HepG2 (cell line): ENCODE data around the gene KTN1. TPM values are rescaled to one million over a fixed set of nuclear protein-coding genes. Genes with fewer than 3 reads are reported as not detected.
A peak's percentile ranks its signal among the peaks of the same experiment; 100 is the strongest.

Experiments
- ARNTL ChIP-seq: sonication (generic); formaldehyde crosslinking; IDR thresholded peaks from 2 replicates; pipeline ENCODE4 v1.4.0; 2020; ENCODE audit warnings: mild to moderate bottlenecking, missing genetic modification reagents
- ELF3 ChIP-seq: IDR thresholded peaks from 2 replicates; pipeline ENCODE4 v1.6.1; 2016; ENCODE audit warnings: missing genetic modification reagents, missing compliant biosample characterization
- FOXP1 ChIP-seq, 2 experiments: fragments of 450-650 bp in 1 of 2; IDR thresholded peaks; 2 replicates each; pipeline ENCODE4 v1.6.1; 2017 to 2018; ENCODE audit warnings: antibody characterized with exemption in 1 of 2
- IKZF1 ChIP-seq: fragments of 450-650 bp; IDR thresholded peaks from 2 replicates; pipeline ENCODE4 v1.7.1; 2016
- MAFK ChIP-seq, 2 experiments: IDR thresholded peaks in 1 of 2; conservative IDR thresholded peaks in 1 of 2; 2 replicates each; pipeline ENCODE4 v1.6.1; 2011; ENCODE audit warnings: improper control_type of control experiment in 2 of 2, low read length in 2 of 2
- NFKBIZ ChIP-seq: IDR thresholded peaks from 2 replicates; pipeline ENCODE4 v1.6.1; 2018; ENCODE audit warnings: missing genetic modification reagents, missing compliant biosample characterization
- NPAS2 ChIP-seq: sonication (generic); formaldehyde crosslinking; IDR thresholded peaks from 2 replicates; pipeline ENCODE4 v1.8.0; 2022; ENCODE audit warnings: mild to moderate bottlenecking, missing genetic modification reagents, borderline replicate concordance
- SRSF4 ChIP-seq: fragments of 200-400 bp; formaldehyde crosslinking; IDR thresholded peaks from one replicate; pipeline ENCODE4 v1.6.1; 2018; ENCODE audit warnings: mild to moderate bottlenecking, low read depth, low read length, moderate library complexity; ENCODE audit not compliant: poor library complexity, severe bottlenecking
- TMF1 ChIP-seq: sonication (generic); formaldehyde crosslinking; IDR thresholded peaks from 2 replicates; pipeline ENCODE4 v1.8.1; 2022; ENCODE audit warnings: low read depth, missing genetic modification reagents
- polyA plus RNA-seq, 8 experiments: library from polyadenylated mRNA; depleted of rRNA in 3 of 8; stranded (reverse) in 7 of 8; unstranded in 1 of 8; fragments of >200 nt; fragmentation: Illumina TruSeq in 4 of 8; extraction: Trizol in 4 of 8; gene quantifications; 2 replicates each; pipeline versions ENCODE4 v1.2.1 to v1.2.3, GENCODE V29; 2011 to 2016; ENCODE audit warnings: low read depth in 4 of 8, missing spikeins in 1 of 8, mixed read lengths in 1 of 8; ENCODE audit not compliant: insufficient read depth in 1 of 8
- total RNA-seq, 5 experiments: library from RNA; depleted of rRNA; stranded (reverse); fragments of >200 nt; fragmentation: Illumina TruSeq; extraction: Trizol; gene quantifications; 2 replicates each; pipeline ENCODE4 v1.2.3, GENCODE V29; 2016; ENCODE audit warnings: low read depth in 1 of 5
- TF ChIP-seq, protein P1 (sequence below): sonication (generic); formaldehyde crosslinking; IDR thresholded peaks from 2 replicates; pipeline ENCODE4 v1.8.0; 2022; ENCODE audit warnings: missing genetic modification reagents, mild to moderate bottlenecking, moderate library complexity, borderline replicate concordance
- TF ChIP-seq, protein P2 (sequence below), 2 experiments: sonication (generic) in 1 of 2; formaldehyde crosslinking in 1 of 2; IDR thresholded peaks; 2 replicates each; pipeline versions ENCODE4 v1.6.1 to v1.9.0; 2014 to 2022; ENCODE audit warnings: antibody characterized with exemption in 1 of 2, borderline replicate concordance in 1 of 2, inconsistent platforms in 1 of 2, low read depth in 1 of 2, missing genetic modification reagents in 1 of 2
- TF ChIP-seq, protein P3 (sequence below): sonication (generic); formaldehyde crosslinking; IDR thresholded peaks from 2 replicates; pipeline ENCODE4 v1.4.0; 2020; ENCODE audit warnings: missing genetic modification reagents, borderline replicate concordance
- TF ChIP-seq, protein P4 (sequence below): sonication (generic); formaldehyde crosslinking; IDR thresholded peaks from 2 replicates; pipeline ENCODE4 v1.9.0; 2021; ENCODE audit warnings: missing genetic modification reagents, borderline replicate concordance

Gene KTN1
- total and polyA plus RNA-seq, 2 of the 13 experiments (the other 11 are each of a cell fraction or from before 2014, with no cell fraction given), result 60.6 to 169 TPM

DNA sequence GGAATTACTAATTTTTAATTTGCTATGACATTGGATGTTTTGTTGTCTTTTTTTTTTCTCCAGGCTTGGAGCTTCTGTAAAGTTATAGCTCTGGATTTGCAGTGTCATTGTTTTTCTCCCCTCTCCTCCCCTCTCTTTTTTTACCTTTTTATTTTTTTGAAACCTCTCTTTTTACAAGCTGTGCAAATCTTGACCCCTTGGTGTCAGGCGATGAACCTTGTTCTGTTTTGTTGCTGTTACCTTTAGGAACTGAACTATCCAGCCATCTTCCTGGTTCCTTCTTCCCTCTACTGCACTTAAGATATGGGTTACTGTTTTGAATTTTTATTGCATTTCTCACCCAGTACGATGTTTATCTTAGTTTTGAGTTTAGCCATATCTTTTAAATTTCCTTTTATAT lies 13.7 kb downstream of the KTN1 start (continued):
- TF ChIP-seq, protein P1, sequence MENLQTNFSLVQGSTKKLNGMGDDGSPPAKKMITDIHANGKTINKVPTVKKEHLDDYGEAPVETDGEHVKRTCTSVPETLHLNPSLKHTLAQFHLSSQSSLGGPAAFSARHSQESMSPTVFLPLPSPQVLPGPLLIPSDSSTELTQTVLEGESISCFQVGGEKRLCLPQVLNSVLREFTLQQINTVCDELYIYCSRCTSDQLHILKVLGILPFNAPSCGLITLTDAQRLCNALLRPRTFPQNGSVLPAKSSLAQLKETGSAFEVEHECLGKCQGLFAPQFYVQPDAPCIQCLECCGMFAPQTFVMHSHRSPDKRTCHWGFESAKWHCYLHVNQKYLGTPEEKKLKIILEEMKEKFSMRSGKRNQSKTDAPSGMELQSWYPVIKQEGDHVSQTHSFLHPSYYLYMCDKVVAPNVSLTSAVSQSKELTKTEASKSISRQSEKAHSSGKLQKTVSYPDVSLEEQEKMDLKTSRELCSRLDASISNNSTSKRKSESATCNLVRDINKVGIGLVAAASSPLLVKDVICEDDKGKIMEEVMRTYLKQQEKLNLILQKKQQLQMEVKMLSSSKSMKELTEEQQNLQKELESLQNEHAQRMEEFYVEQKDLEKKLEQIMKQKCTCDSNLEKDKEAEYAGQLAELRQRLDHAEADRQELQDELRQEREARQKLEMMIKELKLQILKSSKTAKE, result no peak
- no peak for TF ChIP-seq FOXP1 (IDR thresholded peaks at IDR 0.05)
- TF ChIP-seq FOXP1 (CRISPR knock-in tag; IDR thresholded peaks at IDR 0.05), result 0 out of 2 replicates have a peak, but pooled peaks have one; percentile 14
- TF ChIP-seq IKZF1, result no peak
- no peak for TF ChIP-seq NFKBIZ (CRISPR knock-in tag)
- TF ChIP-seq MAFK (conservative IDR thresholded peaks at IDR 0.05 in 1 of 2, IDR thresholded peaks at IDR 0.05 in 1 of 2; ENCODE audit: low read length in 2 of 2), result peak; percentile 35 to 38; a peak in 3 of 4 replicates
- TF ChIP-seq, protein P2, sequence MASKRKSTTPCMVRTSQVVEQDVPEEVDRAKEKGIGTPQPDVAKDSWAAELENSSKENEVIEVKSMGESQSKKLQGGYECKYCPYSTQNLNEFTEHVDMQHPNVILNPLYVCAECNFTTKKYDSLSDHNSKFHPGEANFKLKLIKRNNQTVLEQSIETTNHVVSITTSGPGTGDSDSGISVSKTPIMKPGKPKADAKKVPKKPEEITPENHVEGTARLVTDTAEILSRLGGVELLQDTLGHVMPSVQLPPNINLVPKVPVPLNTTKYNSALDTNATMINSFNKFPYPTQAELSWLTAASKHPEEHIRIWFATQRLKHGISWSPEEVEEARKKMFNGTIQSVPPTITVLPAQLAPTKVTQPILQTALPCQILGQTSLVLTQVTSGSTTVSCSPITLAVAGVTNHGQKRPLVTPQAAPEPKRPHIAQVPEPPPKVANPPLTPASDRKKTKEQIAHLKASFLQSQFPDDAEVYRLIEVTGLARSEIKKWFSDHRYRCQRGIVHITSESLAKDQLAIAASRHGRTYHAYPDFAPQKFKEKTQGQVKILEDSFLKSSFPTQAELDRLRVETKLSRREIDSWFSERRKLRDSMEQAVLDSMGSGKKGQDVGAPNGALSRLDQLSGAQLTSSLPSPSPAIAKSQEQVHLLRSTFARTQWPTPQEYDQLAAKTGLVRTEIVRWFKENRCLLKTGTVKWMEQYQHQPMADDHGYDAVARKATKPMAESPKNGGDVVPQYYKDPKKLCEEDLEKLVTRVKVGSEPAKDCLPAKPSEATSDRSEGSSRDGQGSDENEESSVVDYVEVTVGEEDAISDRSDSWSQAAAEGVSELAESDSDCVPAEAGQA (IDR thresholded peaks at IDR 0.05; ENCODE audit: low read depth), result no peak
- TF ChIP-seq, protein P2 (CRISPR knock-in tag; IDR thresholded peaks at IDR 0.05; ENCODE audit: borderline replicate concordance), result no peak
- TF ChIP-seq, protein P3, sequence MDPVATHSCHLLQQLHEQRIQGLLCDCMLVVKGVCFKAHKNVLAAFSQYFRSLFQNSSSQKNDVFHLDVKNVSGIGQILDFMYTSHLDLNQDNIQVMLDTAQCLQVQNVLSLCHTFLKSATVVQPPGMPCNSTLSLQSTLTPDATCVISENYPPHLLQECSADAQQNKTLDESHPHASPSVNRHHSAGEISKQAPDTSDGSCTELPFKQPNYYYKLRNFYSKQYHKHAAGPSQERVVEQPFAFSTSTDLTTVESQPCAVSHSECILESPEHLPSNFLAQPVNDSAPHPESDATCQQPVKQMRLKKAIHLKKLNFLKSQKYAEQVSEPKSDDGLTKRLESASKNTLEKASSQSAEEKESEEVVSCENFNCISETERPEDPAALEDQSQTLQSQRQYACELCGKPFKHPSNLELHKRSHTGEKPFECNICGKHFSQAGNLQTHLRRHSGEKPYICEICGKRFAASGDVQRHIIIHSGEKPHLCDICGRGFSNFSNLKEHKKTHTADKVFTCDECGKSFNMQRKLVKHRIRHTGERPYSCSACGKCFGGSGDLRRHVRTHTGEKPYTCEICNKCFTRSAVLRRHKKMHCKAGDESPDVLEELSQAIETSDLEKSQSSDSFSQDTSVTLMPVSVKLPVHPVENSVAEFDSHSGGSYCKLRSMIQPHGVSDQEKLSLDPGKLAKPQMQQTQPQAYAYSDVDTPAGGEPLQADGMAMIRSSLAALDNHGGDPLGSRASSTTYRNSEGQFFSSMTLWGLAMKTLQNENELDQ (CRISPR knock-in tag), result no peak
- TF ChIP-seq, protein P4, sequence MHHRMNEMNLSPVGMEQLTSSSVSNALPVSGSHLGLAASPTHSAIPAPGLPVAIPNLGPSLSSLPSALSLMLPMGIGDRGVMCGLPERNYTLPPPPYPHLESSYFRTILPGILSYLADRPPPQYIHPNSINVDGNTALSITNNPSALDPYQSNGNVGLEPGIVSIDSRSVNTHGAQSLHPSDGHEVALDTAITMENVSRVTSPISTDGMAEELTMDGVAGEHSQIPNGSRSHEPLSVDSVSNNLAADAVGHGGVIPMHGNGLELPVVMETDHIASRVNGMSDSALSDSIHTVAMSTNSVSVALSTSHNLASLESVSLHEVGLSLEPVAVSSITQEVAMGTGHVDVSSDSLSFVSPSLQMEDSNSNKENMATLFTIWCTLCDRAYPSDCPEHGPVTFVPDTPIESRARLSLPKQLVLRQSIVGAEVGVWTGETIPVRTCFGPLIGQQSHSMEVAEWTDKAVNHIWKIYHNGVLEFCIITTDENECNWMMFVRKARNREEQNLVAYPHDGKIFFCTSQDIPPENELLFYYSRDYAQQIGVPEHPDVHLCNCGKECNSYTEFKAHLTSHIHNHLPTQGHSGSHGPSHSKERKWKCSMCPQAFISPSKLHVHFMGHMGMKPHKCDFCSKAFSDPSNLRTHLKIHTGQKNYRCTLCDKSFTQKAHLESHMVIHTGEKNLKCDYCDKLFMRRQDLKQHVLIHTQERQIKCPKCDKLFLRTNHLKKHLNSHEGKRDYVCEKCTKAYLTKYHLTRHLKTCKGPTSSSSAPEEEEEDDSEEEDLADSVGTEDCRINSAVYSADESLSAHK (CRISPR knock-in tag), result no peak
- TF ChIP-seq TMF1 (CRISPR knock-in tag), result no peak
- TF ChIP-seq SRSF4, result no peak
- no peak for TF ChIP-seq NPAS2 (CRISPR knock-in tag)
- TF ChIP-seq ELF3 (CRISPR knock-in tag), result peak; percentile 45
- no peak for TF ChIP-seq ARNTL
